Calu3 (cell line): Measurements from ENCODE around the gene KCNH2. TPM values are rescaled to one million over a fixed set of nuclear protein-coding genes. Genes with fewer than 3 reads are reported as not detected.

Experiments used
- BruUV-seq: library from RNA; stranded (reverse); fragments of 400-500 nt; replicated peaks from 2 replicates; lab custom pipeline; 2021; lab: Mats Ljungman, UMichigan
- CTCF ChIA-PET: fragments of 300-600 bp; sonication (Branson Sonifier 250); formaldehyde crosslinking; loops from one replicate; lab custom pipeline; 2022; ENCODE audit warnings: antibody characterized with exemption; lab: Charles Lee
- DNase-seq: peaks from one replicate; pipeline ENCODE4 v3.0.0; 2022
- H3K27ac Mint-ChIP-seq: one replicate; pipeline ENCODE4 v1.8.0; 2022; ENCODE audit warnings: mixed read lengths; ENCODE audit not compliant: unreplicated experiment
- H3K27me3 Mint-ChIP-seq: one replicate; pipeline ENCODE4 v1.8.0; 2022; ENCODE audit warnings: mixed read lengths; ENCODE audit not compliant: unreplicated experiment
- H3K36me3 Mint-ChIP-seq: one replicate; pipeline ENCODE4 v1.8.0; 2022; ENCODE audit warnings: mild to moderate bottlenecking, moderate library complexity, mixed read lengths; ENCODE audit not compliant: insufficient read depth, unreplicated experiment
- H3K4me1 Mint-ChIP-seq: one replicate; pipeline ENCODE4 v1.8.0; 2022; ENCODE audit warnings: mild to moderate bottlenecking, low read depth, mixed read lengths; ENCODE audit not compliant: unreplicated experiment
- H3K4me3 Mint-ChIP-seq: one replicate; pipeline ENCODE4 v1.8.0; 2022; ENCODE audit warnings: mild to moderate bottlenecking, low read depth, moderate library complexity, mixed read lengths; ENCODE audit not compliant: unreplicated experiment
- H3K9me3 Mint-ChIP-seq: one replicate; pipeline ENCODE4 v1.8.0; 2022; ENCODE audit warnings: low read depth, mixed read lengths; ENCODE audit not compliant: unreplicated experiment
- intact Hi-C: fragments of 100-400 bp; cut with micrococcal nuclease; formaldehyde crosslinking; loops from one replicate; pipeline ENCODE4 v1.10.0; 2022; ENCODE audit not compliant: unreplicated experiment
- total RNA-seq: library from RNA; stranded (reverse); gene quantifications from 2 replicates; pipeline ENCODE4 v1.2.3, GENCODE V29; 2022
- TF ChIP-seq, protein P1 (sequence below): fragments of 200-600 bp; IDR thresholded peaks from one replicate; pipeline ENCODE4 v1.8.0; 2022; ENCODE audit warnings: antibody characterized with exemption; ENCODE audit not compliant: unreplicated experiment

The KCNH2 gene
- total RNA-seq, 1 experiment from 2014 or later: 0.45 TPM

DNA sequence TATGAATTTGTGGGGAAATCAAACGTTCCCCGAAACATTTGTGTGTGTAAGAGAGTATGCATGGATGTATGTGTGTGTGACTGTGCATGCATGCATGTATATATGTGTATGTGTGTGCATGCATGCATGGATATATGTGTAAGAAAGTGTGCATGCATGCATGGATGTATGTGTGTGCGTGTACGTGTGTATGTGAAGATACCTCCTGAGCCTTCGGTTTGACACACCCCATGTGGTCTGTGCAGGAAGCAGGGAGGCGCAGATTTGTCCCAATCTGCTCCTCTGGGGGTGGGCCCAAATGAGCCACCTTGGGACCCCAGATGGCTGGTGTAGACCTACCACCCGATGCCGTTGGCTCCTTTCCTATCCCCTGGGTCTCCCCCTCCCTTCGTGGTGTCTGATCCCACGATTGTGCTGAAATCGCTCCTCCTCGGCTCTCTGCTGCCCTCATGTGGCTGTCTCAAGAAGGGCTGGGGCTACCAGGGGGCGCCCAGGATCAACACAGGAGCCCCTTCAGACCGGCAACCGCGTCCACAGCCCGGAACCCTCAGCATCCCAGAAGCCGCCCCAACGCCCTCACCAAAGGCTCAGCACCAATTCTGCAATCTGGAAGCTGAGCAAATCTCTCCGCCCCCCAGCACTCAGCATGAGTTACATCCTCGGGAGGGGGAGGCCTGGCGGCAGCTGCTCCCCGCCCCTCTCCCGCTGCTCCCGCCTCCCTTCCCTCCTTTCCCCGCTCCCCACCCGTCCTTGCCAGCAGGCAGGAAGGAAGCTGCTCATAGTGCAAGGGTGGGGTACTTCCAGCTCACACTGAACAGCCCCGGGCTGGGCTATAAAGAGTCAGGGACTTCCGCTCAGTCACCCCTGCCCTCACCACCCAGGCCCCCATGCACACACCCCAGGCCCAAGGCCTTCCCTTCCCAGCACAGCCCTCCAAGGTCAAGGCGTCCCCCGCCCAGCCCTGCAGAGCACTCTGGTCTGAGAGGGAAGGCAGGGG is 10.4 kb upstream of the KCNH2 start:
- Mint-ChIP-seq H3K36me3 (peaks cover 13% of the 10 kb centered on the region), H3K4me1 (peaks cover 25% of the 10 kb centered on the region), H3K4me3 (no peak overlapping the region), H3K27me3 (peaks cover 44% of the 10 kb centered on the region), H3K27ac (no peak overlapping the region), H3K9me3 (peaks cover 16% of the 10 kb centered on the region)
- DNase-seq: no peak
- intact Hi-C loops: loop anchor here (5.0 to 10.0 kb wide), 2 partner anchors 91 to 204 kb away; no protein-coding TSS in a partner anchor
- CTCF ChIA-PET: no interaction called here
- no TSS peak for BruUV-seq
- TF ChIP-seq, protein P1, sequence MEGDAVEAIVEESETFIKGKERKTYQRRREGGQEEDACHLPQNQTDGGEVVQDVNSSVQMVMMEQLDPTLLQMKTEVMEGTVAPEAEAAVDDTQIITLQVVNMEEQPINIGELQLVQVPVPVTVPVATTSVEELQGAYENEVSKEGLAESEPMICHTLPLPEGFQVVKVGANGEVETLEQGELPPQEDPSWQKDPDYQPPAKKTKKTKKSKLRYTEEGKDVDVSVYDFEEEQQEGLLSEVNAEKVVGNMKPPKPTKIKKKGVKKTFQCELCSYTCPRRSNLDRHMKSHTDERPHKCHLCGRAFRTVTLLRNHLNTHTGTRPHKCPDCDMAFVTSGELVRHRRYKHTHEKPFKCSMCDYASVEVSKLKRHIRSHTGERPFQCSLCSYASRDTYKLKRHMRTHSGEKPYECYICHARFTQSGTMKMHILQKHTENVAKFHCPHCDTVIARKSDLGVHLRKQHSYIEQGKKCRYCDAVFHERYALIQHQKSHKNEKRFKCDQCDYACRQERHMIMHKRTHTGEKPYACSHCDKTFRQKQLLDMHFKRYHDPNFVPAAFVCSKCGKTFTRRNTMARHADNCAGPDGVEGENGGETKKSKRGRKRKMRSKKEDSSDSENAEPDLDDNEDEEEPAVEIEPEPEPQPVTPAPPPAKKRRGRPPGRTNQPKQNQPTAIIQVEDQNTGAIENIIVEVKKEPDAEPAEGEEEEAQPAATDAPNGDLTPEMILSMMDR: peak; percentile 62

DNA sequence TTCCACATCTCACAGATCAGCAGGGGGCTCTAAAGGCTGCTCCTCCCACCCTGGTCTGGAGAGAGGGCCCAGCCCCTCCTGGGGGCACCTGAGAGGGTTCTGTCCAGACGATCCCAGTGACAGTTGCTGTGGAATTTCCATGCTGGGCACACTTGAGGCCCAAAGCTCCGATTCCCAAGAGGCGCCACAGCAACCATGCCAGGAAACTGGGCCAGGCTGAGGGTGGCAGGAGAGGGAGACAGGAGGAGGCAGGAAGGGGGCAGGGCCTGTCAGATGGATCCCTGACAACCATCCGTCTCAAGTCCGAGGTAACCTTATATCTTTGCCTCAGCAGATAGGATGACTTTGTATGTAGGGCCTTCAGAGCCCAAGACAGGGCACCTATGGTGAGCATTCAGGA is 8.4 kb upstream of the KCNH2 start:
- TF ChIP-seq, protein P1: no peak
- Mint-ChIP-seq H3K4me1 (peaks cover 17% of the 10 kb centered on the region), H3K4me3 (no peak overlapping the region), H3K36me3 (peaks cover 13% of the 10 kb centered on the region), H3K27ac (no peak overlapping the region), H3K27me3 (peaks cover 64% of the 10 kb centered on the region), H3K9me3 (peaks cover 13% of the 10 kb centered on the region)
- no TSS peak for BruUV-seq
- DNase-seq: no peak
- intact Hi-C loops: loop anchor here (5.0 to 10.0 kb wide), 2 partner anchors 89 to 202 kb away; no protein-coding TSS in a partner anchor
- CTCF ChIA-PET: interaction anchor here (0.7 to 1.2 kb wide), 5 partner anchors 10 to 476 kb away, joined by 3 to 6 read pairs (median 4); no protein-coding TSS in a partner anchor

DNA sequence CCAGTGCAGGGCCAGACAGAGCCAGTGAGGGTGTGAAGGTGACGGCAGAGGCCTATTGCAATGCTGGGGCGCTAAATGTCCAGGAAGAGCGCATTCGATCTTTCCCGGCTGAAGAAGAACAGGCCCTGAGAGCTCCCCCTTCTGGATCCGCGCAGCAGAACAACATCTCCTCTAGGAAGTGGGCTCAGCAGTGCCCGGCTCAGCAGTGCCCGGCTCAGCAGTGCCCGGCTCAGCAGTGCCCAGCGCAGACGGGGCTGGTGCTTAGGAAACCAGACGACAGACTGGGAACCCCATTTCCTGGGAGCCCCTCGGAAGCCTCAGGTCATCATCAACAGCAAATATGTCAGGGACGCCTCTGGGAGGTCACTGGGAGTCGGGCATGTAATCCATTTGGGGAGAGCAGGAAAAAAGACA is 8.0 kb upstream of the KCNH2 start:
- peaks cover 68% of the 10 kb centered on the region for H3K27me3 Mint-ChIP-seq
- peaks cover 13% of the 10 kb centered on the region for H3K4me1 Mint-ChIP-seq
- peak; percentile 74 for DNase-seq
- H3K4me3 Mint-ChIP-seq: no peak overlapping the region
- peaks cover 13% of the 10 kb centered on the region for H3K36me3 Mint-ChIP-seq
- H3K9me3 Mint-ChIP-seq: peaks cover 13% of the 10 kb centered on the region
- TF ChIP-seq, protein P1: peak; percentile 59
- intact Hi-C loops: loop anchor here (5.0 to 10.0 kb wide), 2 partner anchors 89 to 201 kb away; no protein-coding TSS in a partner anchor
- no TSS peak for BruUV-seq
- no peak overlapping the region for H3K27ac Mint-ChIP-seq
- CTCF ChIA-PET: interaction anchor here (0.6 to 1.2 kb wide), 4 partner anchors 16 to 87 kb away, joined by 3 to 6 read pairs (median 4); no protein-coding TSS in a partner anchor

DNA sequence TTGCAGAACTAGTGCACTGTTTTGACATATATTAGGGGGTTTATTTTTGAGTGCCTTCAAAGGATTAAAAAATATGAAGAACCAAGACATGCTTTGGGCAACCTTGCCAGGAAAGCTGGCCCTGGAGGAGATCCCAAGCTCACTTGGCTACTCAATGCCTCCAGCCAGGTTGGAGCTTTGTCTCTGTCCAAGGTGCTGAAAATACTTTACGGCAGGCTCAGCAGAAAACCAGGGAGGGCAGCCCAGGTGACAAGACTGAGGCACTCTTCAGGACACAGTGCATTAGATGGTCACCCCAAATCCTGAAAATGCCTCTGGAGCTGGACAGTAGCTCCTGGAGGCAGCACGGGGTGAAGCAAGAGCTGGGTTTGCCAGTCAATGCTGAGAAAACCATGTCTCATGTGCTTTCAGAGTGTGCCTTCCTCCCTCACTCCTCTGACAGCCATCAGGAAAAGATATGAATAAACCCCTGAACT is 5.8 kb upstream of the KCNH2 start:
- no peaks in the 10 kb centered on the region for H3K4me1 Mint-ChIP-seq

More for the DNA sequence above, 5.8 kb upstream of the KCNH2 start:
- Mint-ChIP-seq H3K27me3 (peaks cover 83% of the 10 kb centered on the region), H3K36me3 (no peaks in the 10 kb centered on the region), H3K4me3 (no peak overlapping the region), H3K9me3 (no peaks in the 10 kb centered on the region), H3K27ac (no peak overlapping the region)
- TF ChIP-seq, protein P1: no peak
- CTCF ChIA-PET: interaction anchor here (0.6 to 0.8 kb wide), 2 partner anchors 107 to 115 kb away, joined by 3 to 4 read pairs; no protein-coding TSS in a partner anchor
- BruUV-seq: no TSS peak
- intact Hi-C loops: loop anchor here (10.0 kb wide), 1 partner anchor 199 kb away; no protein-coding TSS in a partner anchor
- DNase-seq: peak; percentile 46
